ENCODE data around the gene DYNLT3.

DYNLT3 gene, protein sequence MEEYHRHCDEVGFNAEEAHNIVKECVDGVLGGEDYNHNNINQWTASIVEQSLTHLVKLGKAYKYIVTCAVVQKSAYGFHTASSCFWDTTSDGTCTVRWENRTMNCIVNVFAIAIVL

GRCh38 chrX:37846934-37847732 is at the start of gene DYNLT3:
DYNLT3 (minus strand) TSS chrX:37847571; CDS start chrX:37847510, 61 bp downstream.
- DNase-seq (ENCODE audit: low spot score) = peak; percentile 83

DNA sequence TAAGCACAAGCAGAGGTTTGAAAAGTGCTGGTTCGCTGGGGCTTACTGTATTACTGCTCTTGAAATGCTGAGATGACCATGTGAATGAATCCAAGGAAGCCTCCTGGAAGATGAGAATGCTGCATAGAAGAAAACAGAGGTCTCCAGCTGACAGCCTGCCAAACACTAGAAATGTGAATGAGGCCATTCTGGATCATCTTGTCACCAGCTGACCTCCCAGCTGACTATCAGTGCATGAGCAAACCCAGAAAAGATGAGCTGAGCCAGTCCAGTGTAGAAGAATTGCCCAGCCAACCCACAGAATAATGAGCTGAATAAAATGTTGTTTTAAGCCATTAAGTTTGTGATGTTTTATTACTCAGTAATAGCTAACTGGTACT is 49.1 kb upstream of the DYNLT3 start:
- no peak for DNase-seq (ENCODE audit: low spot score)

DNA sequence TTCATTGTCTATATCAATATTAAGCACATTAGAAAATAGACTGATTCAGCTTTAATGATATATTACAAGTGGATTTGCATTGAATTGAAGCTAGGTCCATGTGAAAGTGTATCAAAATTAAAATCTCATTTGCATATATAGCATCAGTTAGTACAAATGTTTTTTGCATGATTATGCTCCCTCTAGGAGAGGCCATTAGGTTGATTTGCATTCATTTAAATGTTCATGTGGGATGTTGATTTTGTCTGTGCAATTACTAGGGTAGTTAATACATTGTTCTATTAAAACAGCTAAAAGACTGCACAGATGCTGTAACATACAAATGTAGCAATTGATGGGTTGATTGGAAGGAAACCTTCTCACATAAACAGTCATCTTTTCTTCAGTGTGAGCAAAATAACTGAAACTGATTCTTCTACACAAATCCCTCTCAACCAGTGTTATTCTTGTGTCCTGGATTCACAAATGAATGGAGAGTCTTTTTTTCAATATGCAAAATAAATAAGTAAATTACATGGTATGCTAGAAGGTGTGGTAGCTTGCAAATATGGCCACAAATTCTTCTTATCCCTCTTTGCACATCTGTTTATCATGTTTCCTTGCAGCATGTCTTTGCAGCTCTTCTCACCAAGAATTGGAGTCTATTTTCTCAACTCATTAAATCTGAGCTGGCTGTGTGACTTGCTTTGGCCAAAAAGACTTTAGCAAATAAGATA is 48.6 kb upstream of the DYNLT3 start:
- DNase-seq (ENCODE audit: low spot score) = no peak

GRCh38 chrX:37894725-37895124 is 47.4 kb upstream of the DYNLT3 start:
- DNase-seq (ENCODE audit: low spot score) = no peak

GRCh38 chrX:37888010-37888409 is 40.6 kb upstream of the DYNLT3 start:
- DNase-seq (ENCODE audit: low spot score) = no peak

DNA sequence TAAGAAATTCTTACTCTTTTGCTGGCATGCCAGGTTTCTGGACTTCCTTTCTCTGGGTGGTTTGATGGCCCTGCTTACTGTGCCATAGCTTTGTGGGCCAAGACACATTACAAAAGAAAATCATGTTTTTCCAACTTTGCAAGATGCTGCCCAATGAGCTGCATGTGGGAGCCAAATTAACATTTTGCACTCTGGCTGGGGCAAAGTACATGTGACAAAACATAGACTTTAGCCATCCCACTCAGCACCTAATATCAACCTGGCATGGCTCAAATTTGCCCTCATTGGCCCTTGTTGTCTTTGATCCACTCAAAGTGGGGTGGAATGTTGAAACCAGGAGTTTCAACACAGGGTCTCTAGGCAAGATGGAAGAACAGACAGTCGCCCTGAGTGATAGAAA is 40.0 kb upstream of the DYNLT3 start:
- DNase-seq (ENCODE audit: low spot score) = no peak

GRCh38 chrX:37883196-37883595 is 35.8 kb upstream of the DYNLT3 start:
- DNase-seq (ENCODE audit: low spot score) = peak; percentile 17

DNA sequence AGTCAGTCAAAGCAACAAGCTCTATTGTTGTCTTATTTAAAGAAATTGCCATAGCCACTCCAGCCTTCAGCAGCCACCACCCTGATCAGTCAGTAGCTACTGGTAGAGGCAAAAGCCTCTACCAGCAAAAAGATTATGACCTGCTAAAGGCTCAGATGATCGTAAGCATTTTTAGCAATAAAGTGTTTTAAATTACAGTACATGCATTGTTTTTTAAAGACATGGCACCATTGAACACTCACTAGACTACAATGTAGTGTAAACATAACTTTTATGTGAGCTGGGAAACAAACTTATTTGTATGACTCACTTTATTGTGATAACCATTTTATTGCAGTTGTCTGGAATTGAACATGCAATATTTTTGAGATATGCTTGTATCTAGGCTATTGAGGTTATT is 32.3 kb upstream of the DYNLT3 start:
- peak; percentile 15 for DNase-seq (ENCODE audit: low spot score)

DNA sequence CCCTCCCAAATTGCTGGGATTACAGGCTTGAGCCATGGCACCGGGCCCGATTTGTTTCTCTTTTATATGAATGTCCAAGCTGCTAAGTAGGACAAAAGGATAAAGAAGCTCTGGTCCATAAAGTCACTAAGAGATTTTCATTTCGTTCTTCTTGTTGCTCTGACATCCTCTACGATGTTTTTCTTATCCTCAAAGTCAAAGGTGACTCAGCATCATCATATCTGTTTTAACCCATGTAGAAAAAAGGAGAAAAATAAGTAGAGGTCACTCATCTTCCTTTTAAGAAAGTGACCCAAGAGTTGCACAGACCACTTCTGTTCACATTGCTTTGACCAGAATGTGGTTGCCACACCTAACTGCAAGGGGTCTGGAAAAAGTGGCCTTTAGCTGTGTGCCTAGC is 29.3 kb upstream of the DYNLT3 start:
- DNase-seq (ENCODE audit: low spot score) = no peak

- no peak for DNase-seq (ENCODE audit: low spot score)
Observed at GRCh38 chrX:37875675-37876074, 28.3 kb upstream of the DYNLT3 start.

DNA sequence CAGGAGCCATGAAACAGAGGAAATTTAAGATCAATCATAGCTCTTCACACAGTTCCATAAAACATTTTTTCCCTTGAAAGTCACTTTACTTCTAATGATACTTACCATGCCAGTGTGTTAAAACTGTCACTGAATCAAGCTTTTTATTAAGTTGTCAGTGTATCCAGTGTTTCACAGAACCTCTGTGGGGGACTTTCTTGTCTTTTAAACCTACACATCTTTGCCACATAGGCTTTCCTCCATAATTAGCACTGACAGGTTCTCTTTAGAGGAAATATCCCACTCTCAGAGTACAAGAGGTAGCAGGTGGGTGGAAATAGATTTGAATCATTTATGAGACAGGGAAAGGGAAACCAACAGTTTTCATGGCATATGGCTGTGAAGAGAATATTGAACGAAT is 25.8 kb upstream of the DYNLT3 start:
- DNase-seq (ENCODE audit: low spot score) = no peak

DNA sequence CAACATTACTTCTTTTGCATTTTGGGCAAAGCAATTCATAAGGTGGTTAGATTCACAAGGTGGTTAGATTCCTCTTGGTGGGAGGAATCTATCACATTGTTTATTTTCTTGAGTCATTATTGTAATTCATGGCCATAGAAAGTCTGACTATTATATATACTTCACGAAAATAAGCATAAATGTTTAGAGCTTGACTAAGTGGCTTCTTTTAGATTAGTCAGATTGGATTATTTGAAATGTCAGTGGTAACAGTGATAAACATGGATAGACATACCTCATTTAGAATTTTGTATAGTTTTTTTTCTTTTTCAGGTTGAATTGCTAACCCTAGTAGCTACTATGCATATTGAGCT is 24.9 kb upstream of the DYNLT3 start:
- DNase-seq (ENCODE audit: low spot score) = no peak

DNA sequence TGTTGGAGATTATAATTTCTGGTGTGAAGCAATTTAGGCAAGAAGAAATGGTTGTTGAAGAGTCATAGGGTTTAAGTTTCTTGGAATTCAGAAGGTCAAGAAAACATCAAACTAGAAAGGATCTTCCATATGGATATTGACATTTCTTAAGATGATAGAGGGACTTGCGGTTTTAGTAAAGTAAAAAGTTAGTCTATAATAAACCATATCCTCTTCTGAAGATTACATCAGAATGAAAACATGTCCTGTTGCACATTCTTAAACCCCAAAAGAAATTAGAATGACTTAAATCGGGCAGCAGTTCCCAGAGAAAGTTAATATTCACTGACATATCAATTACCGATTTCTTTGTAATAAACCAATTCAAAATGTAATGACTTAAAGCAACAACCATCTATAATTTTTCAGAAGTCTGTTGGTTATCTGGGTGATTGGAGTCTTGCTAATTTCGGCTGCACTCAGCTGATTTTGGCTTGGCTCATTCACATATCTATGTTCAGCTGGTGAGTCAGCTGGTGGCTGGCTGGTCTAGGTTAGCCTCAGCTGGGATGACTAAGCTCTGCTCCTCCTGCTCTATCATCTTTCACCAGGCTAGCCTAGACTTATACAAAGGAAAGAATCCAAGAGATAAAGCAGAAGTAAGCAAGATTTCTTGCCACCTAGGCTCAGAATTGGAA is 24.4 kb upstream of the DYNLT3 start:
- DNase-seq (ENCODE audit: low spot score) = peak; percentile 40

DNA sequence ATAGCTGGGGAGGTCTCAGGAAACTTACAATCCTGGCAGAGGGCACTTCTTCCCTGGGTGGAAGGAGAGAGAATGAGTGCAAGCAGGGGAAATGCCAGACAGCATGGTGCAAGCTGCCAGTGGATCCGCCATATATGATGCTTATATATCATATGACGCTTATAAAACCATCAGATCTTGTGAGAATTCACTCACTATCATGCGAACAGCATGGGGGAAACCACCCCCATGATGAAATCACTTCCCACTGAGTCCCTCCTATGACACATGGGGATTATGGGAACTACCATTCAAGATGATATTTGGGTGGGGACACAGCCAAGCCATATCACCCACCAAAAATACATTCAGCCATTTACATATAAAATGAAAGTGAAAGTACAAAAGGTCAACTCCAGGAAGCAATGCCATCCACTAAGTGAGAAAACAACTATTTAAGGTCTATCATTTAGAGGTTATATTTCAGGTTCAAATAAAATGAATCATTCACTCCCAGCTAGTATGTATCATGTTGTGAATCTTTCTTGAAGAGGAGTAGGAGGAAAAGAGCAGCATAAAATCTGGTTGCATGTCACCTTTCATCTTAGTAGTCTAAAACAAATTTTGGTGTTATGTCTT is 20.3 kb upstream of the DYNLT3 start:
- no peak for DNase-seq (ENCODE audit: low spot score)

DNA sequence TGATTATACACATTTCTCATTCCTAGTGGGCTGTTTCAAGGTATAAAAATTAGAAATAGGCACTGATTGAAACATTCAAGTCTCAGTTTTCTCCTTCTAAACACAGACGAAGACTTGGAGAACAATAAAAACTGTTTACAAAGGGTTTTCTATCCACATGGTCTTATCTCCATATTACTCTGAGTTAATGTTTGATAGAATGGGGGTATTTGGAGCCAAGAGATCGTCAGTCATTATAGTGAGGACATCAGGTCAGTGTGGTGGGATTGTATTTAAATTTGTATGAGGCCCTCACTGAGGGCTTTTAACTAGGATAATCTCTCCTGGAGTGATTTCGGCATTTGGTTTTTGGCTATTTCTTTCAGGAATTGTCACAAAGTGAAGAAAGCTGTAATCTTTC is 16.4 kb upstream of the DYNLT3 start:
- DNase-seq (ENCODE audit: low spot score) = no peak

DNA sequence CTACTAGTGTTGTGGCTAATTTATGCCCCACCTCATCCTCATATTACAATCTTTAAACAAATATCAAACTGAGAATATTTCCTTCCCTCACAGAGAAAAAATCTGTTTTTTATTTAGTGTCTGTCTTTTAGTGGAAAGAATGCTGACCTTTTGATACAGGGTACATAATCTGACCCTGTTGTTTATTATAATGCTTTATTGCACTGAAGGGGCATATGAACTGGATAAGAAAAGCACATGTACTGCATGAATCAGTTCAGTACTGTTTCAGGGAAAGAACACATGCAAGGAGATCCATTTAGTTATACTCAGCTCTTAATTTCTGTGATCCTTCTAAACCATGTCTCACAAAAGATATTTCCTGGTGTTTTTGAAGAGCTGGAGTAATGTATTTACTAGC is 15.5 kb upstream of the DYNLT3 start:
- no peak for DNase-seq (ENCODE audit: low spot score)

DNA sequence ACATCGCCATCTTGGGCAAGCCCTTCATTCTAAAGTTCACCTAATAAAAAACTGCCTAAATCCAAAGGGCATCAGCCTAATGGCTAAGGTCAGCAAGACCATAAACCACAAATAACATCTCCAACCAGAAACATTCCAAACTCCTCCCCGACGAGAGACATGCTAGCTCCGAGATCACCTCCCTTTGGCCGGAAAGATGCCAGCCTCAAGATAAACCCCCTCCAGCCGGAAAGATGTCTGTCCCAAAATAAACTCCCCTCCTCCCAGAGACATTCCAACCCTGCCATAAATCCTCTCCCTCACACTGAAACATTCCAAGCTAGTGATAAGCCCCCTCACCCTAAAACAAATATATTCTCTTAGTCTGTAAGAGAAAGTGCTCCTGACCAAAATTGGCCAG is 13.3 kb upstream of the DYNLT3 start:
- no peak for DNase-seq (ENCODE audit: low spot score)

DNA sequence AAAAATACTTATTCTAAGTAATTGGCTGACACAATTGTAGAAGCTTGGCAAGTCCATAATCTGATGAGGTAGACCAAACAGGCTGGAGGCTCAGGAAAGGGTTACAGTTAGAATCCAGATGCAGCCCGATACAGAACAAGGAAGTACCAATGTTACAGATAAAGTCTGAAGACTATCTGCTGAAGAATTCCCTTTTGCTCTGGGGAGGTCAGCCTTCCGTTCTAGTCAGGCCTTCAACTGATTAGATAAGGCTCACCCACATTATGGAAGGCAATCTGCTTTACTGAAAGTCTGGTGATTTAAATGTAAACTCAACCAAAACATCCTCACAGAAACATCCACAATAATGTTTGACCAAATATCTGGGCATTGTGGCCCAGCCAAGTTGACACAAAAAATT is 7.4 kb upstream of the DYNLT3 start:
- no peak for DNase-seq (ENCODE audit: low spot score)

- no peak for DNase-seq (ENCODE audit: low spot score)
Observed at GRCh38 chrX:37854148-37854547, 6.8 kb upstream of the DYNLT3 start.

DNA sequence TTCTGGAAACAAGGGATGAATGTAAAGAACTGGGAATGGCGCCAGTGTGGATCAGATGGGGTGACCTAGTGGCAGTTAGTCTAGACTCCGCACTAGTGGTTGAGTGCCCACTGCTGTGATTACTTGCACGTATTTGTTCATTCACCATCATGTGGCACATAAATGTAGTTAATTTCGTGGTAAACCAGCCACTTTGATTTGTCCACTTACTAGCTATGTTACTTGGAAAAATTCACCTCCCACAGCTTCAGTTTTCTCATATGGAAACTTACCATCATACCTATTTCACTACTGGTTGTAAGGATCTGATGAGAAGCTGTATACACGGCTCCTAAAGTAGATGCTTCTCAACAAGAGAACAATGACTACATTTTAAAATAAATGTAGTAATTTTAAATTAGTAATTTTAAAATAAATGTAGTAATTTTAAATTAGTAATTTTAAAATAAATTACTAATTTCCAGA is 394 bp upstream of the DYNLT3 start:
- no peak for DNase-seq (ENCODE audit: low spot score)

DNA sequence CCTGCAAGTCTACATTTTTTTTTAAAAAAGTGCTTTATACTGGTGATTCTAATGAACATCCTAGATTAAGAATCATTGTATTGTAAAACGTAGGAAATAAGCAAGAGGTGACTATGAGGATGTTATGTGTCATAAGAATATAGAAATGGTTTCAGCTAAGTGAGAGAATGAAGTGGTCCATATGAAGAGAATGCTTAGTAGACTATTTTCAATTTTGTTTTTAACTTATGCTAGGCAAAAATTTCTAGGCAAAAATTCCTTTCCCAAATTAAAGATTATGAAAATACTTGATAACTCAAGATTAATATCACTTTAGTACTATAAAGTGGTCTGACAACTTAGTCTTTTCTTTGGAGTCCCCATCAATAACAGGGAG is 825 bp downstream of the DYNLT3 start:
- no peak for DNase-seq (ENCODE audit: low spot score)

- no peak for DNase-seq (ENCODE audit: low spot score)
Observed at GRCh38 chrX:37846141-37846540, 1.2 kb downstream of the DYNLT3 start.

All from LoVo (cell line).